T-helper 9 cell (primary cell): ENCODE results near the gene CFAP20DC.
"Not testable (repeated sequence)": the region's sequence is repeated elsewhere in the genome, so short reads cannot be mapped to it uniquely, and the experiment has no call there.

ENCODE experiments used
- DNase-seq: peaks from one replicate; pipeline ENCODE4 v3.0.0-alpha.2; 2020

CFAP20DC gene

GRCh38 chr3:58725326-58725853 lies 324.4 kb downstream of the CFAP20DC start:
- no peak for DNase-seq

DNA sequence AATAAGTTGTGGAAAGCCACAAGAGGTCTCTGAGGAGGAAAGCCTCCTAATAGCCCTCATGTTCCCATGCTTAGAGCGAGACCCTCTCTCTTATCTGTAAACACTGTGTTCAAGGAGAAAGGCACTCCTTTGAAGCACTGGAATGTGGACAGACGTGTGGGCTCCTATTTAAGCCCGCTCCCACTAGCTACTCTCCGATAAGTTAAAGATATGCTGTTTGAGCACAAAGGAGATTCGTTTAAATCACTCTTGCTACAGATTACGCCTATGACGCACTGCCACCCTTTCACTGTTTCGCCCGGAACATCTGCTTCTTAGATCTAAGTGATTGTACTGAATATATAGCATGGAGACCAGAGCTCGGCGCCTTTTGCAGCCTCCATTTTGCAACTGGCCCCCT lies 325.5 kb downstream of the CFAP20DC start:
- DNase-seq, result no peak

DNA sequence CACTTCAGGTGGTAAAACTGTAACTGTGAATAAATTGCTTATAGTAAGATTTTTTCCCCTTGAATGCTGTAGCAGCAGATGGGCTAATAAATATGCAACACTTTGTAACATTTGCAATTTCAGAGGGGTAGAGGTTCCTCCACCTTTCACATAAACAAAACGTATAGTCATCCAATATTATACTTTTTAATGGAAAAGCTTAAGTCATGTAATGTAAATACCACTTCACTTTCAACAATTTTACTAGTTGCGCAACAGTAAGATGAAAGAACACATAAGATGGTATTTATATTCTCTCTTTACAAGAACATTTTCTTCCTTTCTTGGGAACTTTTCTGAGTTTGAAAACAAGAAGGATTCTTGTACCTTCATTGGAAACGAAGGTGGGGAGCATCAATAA lies 326.7 kb downstream of the CFAP20DC start:
- DNase-seq, result no peak

GRCh38 chr3:58722561-58722960 lies 327.3 kb downstream of the CFAP20DC start:
- no peak for DNase-seq

DNA sequence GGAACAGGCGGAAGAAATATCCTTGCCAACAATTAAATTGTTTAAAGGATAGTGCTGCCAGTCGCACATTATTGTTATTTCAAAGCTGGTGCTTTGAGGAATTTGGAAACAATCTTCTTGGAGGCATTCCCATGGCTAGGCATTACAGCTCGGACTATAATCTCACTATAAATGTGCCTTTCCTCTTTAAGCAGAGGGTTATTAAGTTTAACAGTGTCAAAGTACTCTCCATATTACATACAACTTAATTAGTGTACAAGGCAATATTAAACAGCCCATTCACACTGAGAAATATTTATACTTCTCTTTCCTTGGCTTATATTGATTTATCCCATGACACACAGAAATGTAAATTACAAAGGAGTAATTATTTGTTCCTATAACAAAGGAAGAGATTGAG lies 329.3 kb downstream of the CFAP20DC start:
- no peak for DNase-seq

DNA sequence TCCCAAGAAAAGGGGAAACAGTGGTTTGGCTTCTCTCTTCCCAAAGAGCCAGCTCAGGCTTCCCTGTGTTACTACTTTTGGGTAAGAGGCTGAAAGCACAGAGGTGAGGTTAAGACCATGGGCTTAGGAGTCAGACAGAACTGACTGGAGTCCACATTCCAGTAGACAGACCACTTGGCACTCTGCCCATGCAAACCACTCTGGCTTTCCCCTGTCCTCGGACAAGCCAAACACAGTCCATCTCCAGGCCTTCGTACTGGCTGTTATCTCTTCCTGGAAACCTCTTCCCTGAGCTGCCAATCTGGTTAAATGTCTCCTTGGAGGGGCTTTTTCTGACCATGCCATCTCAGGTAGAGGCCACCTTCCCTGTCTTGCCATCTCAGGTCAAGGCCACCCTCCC lies 330.1 kb downstream of the CFAP20DC start:
- DNase-seq, result no peak

DNA sequence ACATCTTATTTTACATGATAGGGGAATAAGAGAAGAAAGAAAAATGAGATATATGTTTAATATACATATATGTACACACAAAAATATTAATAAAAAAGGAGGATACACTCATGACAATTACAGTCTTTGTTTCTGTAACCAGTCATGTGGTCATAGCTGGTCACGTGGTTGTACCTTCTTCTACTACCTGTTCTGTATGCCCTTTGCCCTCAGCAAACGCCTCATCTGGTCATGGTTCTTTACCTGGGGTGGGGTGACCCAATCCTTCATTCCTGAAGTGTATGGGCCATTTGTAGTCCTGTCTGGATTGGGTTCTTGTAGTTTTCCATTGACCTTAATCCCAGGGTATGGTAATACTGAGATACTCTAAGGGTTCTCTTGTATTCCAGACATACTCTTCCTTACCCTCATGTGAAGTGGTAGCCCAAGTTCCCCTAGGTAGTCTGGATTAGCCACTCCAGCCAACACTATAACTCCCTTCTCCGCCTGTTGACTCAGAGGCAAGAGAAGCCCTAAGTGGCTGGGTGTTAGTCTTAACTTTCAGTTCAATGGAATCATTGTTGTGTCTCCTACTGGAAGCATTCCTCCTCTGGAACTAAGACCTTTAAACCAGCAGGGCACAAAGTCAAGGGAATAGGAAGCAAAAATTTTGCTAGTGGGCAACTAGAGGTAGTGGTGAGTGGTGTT lies 336.0 kb downstream of the CFAP20DC start:
- no peak for DNase-seq

DNA sequence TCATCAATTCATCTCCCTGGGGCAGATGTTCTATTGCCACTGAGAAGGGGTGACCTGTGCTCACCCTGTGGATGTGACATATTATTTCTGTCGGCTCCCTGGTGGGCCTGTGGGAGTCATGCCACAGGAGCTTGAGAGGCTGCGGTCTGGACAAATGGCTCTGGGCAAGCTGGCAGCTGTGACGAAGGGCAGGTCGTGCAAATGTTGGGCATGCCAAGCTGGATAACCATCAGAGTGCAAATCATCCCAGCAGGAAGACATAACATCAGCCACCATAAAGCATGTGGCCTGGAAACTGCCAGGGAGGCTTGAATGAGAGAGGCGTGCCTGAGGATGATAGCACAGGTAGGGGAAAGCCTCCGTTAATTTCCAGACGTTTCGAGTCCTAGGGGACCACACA lies 338.0 kb downstream of the CFAP20DC start:
- DNase-seq, result no peak

- DNase-seq, result not testable (repeated sequence)
Observed at GRCh38 chr3:58708983-58709382, 340.8 kb downstream of the CFAP20DC start.

DNA sequence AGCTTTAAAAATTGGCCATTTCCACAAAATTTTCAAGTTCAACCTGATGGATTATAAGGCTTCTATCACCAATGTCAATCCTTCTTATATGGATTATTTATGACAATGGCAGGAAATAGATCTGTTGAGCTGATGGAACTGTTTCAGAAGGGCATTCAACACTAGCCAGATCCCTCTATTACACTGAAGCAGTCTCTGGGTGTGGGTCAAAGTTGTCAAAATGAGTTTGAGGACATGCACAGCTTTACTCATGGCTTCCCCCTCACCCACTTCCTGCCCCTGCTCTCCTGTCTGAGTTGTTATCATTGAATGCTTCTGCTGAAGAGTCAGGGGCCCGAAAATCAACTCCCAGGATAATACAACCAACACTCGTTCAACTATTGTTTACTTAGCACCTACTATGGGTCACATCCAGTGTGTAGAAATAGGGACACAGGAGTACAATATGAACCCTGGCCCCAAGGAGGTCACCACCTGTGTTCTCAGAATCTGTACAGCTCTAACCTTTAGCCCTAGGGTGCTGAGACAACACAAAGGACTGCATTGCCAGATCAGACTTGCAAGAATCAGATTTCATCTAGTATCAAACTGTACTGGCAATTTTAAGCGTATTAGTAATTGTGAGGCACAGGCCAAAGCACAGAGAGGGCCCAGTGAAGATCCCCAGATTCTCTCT lies 341.6 kb downstream of the CFAP20DC start:
- no peak for DNase-seq

DNA sequence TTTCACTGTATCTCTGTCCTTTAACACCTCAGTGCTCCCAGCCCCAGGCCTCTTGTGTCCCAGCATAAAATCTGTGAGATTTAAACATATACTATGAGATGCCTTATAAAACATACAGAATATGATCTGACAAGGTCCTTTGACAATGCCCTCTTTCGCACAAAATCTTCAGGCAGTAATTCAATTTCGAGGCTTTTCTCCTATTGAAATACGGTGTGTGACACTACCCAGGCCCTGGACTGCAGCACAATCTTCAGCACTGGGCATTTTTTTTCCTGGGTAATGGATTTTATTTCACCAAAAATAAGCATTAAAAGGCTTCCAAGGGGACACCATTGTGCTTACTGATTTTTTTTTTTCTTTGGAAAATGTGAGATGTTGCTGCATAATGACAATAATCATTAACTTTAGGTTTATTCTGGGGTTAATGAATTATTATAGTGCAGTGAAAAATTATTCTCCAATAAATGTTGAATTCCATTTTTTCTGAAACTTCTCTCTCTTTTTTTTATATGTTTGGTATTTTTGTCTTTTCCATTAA lies 342.4 kb downstream of the CFAP20DC start:
- DNase-seq, result no peak

- DNase-seq, result no peak
Observed at GRCh38 chr3:58706395-58707167, 343.2 kb downstream of the CFAP20DC start.

GRCh38 chr3:58704745-58705144 lies 345.1 kb downstream of the CFAP20DC start:
- no peak for DNase-seq

DNA sequence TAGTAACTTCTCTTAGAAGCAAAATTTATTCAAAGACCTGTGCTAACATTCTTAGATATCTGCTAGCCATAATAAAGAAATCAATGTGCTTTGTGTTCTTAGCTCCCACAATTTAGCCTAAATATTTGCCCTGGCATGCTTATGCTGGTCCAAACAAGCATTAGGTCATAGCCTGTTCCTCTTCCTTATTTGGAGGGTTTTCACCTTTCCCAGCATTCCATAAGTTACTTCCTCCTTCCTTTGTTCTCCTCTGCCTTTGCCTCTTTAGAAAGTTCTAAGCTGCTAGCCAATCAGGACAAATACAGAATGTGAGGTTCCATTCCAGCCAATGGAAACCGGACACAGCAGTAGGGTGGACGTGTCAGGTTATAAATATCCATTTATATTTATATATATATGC lies 345.5 kb downstream of the CFAP20DC start:
- DNase-seq, result not testable (repeated sequence)

DNA sequence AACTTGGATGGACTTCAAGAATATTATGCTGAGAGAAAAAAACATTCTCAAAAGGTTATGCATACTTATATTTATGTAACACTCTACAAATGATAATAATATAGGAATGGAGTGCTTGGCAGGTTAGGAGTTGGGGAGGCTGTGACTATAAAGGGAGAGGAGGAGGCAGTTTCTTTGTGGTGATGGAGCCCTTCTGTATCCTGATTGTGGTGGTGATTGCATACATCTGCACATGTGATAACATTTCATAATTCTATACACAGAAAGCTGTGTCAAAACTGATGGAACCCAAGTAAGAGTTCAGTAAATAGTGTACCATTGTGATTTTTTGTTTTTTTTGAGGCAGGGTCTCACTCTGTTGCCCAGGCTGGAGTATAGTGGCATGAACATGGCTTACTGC lies 351.6 kb downstream of the CFAP20DC start:
- DNase-seq, result no peak

- DNase-seq, result no peak
Observed at GRCh38 chr3:58697561-58697960, 352.3 kb downstream of the CFAP20DC start.

GRCh38 chr3:58696813-58697212 lies 353.0 kb downstream of the CFAP20DC start:
- DNase-seq, result not testable (repeated sequence)

DNA sequence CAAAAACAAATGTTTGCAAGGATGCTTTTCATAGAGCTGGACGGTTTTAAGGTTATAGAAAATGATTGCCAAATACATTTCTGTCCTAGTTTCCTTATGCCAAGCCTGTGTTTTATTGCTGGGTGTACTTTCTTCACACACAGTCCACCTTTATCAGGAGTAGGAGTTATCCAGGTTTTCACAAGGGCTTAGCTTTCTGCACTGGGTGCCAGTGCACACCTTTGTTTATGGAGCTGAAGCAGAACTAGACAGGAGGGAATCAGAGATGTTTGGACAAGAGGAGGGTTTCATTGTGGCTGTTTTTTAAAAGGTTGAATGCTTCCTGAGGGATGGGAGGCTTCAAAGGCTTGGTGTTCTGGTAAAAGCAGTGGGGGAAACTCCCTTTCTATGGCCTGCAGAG lies 353.7 kb downstream of the CFAP20DC start:
- DNase-seq, result no peak

- DNase-seq, result not testable (repeated sequence)
Observed at GRCh38 chr3:58695284-58695683, 354.5 kb downstream of the CFAP20DC start.

DNA sequence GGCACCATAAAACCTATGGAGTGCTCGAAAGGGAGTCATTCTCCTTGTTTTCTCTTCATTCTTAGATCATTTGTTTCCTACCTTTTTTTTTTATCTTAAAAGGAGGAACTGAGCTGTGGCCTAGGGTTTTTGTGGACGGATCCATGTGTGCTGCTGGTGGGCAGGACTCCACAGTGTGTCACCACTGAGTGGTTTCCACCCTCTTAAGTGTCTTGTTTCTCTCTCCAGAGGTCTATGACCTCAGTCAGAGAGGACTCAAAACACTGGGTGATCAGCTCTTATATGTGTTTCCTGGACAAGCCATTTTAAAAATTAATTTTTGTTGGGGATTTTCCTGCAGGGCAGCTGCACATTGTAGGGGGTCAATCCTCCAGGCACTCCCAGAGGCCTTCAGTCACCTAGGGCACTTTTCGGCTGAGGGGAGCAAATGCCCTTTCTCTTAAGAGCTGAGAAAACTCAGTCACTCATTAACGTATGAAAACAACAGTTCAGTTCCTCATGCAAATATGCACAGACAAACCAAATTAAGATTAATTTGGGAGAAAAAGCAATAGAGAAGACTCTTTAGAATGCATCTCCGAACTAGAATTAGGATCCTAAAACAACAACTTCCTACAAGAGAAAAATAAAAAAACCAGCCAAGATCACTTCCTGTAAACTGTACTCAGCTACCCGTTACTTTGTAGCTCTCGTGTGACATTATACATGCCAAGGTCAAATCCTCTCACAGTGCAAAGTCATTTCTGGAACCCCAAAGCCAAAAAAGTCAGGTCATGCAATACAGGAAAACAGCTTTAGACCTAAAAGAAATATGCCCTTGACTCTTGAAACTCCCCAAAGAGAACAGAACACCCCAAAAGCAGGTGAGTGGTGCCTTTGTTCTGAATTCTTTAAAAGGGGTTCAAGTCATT lies 355.6 kb downstream of the CFAP20DC start:
- no peak for DNase-seq

- DNase-seq, result no peak
Observed at GRCh38 chr3:58692484-58692883, 357.3 kb downstream of the CFAP20DC start.
